Lower leg skin (tissue), 3 donors: ENCODE measurements around the gene RPS16.

Experiments used
- POLR2A ChIP-seq, 2 donors: fragments of 450-650 bp; IDR thresholded peaks; one replicate each; pipeline ENCODE4 v1.6.1; 2016 to 2017; ENCODE audit warnings: antibody characterized with exemption in 2 of 2, mild to moderate bottlenecking in 1 of 2, moderate library complexity in 1 of 2
- TF ChIP-seq, protein P1 (sequence below), 3 donors: fragments of 450-650 bp; IDR thresholded peaks; one replicate each; pipeline ENCODE4 v1.5.1; 2016; ENCODE audit warnings: antibody characterized with exemption in 3 of 3, mild to moderate bottlenecking in 3 of 3, moderate library complexity in 2 of 3

DNA sequence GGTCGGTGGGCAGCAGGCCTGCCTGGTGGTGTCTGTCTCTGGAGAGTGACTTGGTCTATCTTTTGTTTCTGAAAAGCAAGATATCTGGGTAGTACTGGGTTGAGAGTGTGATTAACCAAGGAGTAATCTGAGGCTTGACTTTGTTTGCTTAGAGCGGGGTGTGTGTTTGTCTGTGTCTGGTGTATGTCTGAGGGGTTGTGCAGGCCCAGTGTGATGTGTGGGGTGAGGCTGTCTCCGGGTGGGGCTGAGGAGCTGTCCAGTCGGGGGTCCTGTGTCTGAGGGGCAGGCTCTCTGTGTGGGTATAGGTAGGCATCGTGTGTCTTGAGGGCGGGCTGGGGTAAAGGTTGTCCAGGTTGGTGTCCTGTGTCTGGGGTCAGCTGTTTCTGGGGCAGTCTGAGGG lies 33.8 kb upstream of the RPS16 start:
- TF ChIP-seq POLR2A (IDR thresholded peaks at IDR 0.05): no peak
- TF ChIP-seq, protein P1, sequence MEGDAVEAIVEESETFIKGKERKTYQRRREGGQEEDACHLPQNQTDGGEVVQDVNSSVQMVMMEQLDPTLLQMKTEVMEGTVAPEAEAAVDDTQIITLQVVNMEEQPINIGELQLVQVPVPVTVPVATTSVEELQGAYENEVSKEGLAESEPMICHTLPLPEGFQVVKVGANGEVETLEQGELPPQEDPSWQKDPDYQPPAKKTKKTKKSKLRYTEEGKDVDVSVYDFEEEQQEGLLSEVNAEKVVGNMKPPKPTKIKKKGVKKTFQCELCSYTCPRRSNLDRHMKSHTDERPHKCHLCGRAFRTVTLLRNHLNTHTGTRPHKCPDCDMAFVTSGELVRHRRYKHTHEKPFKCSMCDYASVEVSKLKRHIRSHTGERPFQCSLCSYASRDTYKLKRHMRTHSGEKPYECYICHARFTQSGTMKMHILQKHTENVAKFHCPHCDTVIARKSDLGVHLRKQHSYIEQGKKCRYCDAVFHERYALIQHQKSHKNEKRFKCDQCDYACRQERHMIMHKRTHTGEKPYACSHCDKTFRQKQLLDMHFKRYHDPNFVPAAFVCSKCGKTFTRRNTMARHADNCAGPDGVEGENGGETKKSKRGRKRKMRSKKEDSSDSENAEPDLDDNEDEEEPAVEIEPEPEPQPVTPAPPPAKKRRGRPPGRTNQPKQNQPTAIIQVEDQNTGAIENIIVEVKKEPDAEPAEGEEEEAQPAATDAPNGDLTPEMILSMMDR (IDR thresholded peaks at IDR 0.05): no peak
